ENCODE data around the gene IKZF1.
A peak's percentile ranks its signal among the peaks of the same experiment; 100 is the strongest.
"Not testable (repeated sequence)": the region's sequence is repeated elsewhere in the genome, so short reads cannot be mapped to it uniquely, and the experiment has no call there.

The IKZF1 gene

DNA sequence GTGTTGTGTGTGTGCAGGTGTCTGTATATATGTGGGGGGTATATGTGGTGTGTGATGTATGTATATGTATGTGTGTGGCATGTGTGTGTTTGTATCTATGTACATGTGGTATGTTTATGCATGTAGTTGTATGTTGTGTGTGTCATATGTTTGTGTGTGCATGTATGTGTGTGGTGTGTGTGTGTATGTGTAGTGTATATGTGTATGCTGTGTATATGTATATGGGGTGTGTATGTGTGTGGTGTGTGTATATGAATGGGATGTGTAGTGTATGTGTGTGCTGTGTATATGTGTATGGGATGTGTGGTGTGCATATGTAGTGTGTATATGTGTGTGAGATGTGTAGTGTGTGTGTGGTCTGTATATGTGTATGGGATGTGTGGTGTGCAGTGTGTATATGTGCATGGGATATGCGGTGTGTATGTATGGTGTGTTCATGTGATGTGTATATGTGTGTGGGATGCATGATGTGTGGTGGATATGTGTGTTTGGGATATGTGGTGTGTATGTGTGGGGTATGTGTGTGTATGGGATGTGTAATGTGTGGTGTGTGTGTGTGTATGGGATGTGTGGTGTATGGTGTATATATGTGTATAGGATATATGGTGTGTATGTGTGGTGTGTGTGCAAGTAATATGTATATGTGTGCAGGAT is 30.0 kb downstream of the IKZF1 start:
- DNase-seq (ENCODE audit: low read depth in 2 of 2), result no peak

DNA sequence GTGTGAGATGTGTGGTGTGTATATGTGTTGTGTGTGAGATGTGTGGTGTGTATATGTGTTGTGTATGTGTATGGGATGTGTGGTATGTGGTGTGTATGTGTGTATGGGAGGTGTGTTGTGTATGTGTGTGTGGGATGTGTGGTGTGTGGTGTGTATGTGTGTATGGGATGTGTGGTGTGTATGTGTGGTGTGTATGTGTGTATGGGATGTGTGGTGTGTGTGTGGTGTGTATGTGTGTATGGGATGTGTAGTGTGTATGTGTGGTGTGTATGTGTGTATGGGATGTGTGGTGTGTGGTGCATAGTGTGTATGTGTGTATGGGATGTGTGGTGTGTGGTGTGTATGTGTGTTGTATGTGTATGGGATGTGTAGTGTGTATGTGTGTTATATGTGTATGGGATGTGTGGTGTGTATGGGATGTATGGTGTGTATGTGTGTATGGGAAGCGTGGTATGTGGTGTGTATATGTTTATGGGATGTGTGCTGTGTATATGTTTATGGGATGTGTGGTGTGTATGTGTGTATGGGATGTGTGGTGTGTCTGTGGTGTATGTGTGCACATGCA is 30.8 kb downstream of the IKZF1 start:
- no peak for DNase-seq (ENCODE audit: low read depth in 2 of 2)

GRCh38 chr7:50335795-50336754 is 31.6 kb downstream of the IKZF1 start:
- peak; percentile 87 for DNase-seq (ENCODE audit: low read depth in 2 of 2)

GRCh38 chr7:50336894-50337703 is 32.6 kb downstream of the IKZF1 start:
- DNase-seq (ENCODE audit: low read depth in 2 of 2), result no peak

GRCh38 chr7:50339472-50339871 is 35.0 kb downstream of the IKZF1 start:
- not testable (repeated sequence) for DNase-seq (ENCODE audit: low read depth in 2 of 2)

- DNase-seq (ENCODE audit: low read depth in 2 of 2), result no peak
These were observed 35.5 kb downstream of the IKZF1 start for GRCh38 chr7:50339990-50340500.

DNA sequence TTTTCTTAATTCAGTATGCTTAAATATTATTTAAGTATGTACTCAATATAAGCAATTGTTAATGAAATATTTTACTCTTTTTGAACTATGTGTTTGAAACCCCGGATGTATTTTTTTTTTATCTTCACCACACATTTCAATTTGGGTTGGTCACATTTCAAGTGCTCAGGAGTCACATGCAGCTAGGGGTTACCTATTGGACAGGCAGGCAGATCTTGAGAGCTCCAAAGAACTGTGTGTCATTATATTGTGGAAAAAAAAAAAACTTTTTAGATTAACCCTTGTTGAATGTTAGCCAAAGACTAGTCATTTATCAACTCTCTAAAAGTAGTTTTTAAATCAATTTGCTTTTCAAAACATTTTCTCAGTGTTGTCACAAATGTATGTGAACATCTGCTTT is 37.2 kb downstream of the IKZF1 start:
- no peak for DNase-seq (ENCODE audit: low read depth in 2 of 2)

DNA sequence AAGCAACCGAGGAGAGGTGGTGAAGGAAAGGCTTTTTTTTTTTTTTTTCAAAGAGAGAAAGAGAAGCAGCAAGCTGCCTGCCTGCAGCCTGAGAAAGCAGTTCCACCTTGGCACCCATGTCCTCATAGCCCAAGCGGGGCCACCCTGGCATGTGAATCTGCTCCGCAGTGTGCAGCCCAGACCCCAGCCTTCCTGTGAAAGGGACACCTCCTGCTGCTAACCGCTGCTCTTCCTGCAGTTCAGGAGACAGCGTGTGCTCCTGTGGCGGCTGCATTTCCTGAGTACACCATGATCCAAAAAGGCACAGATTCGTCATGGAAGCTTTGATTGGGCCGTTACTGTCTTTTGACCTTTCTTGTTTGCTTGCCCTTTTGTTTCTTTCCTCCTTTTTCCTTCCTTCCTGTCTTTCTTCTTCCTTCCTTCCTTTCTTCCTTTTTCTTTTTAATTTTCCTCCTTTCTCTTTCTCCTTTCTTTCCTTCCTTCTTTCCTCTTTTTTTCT is 38.1 kb downstream of the IKZF1 start:
- no peak for DNase-seq (ENCODE audit: low read depth in 2 of 2)

- DNase-seq (ENCODE audit: low read depth in 2 of 2), result no peak
These were observed 42.3 kb downstream of the IKZF1 start for GRCh38 chr7:50346545-50347497.

- no peak for DNase-seq (ENCODE audit: low read depth in 2 of 2)
These were observed 43.2 kb downstream of the IKZF1 start for GRCh38 chr7:50347693-50348092.

GRCh38 chr7:50348469-50349162 is 44.1 kb downstream of the IKZF1 start:
- DNase-seq (ENCODE audit: low read depth in 2 of 2), result no peak

DNA sequence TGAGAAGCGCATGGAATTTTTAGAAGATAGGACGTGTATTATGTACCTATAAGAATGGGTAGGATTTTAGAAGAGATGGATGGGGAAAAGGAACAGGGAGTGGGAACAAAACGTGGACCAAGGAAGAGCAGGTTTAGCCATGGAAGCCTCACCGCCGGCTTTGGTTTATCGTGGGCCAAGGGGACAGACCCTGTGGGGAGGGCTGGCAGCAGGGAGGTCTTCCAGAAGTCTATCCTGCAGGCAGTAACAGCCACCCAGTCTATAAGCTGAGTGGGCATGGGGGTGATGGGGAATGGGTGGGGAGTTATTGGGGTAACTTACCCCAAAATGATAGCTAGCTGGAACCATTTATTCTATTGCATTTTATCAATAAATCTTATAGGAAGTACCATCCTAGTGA is 44.9 kb downstream of the IKZF1 start:
- DNase-seq (ENCODE audit: low read depth in 2 of 2), result no peak

DNA sequence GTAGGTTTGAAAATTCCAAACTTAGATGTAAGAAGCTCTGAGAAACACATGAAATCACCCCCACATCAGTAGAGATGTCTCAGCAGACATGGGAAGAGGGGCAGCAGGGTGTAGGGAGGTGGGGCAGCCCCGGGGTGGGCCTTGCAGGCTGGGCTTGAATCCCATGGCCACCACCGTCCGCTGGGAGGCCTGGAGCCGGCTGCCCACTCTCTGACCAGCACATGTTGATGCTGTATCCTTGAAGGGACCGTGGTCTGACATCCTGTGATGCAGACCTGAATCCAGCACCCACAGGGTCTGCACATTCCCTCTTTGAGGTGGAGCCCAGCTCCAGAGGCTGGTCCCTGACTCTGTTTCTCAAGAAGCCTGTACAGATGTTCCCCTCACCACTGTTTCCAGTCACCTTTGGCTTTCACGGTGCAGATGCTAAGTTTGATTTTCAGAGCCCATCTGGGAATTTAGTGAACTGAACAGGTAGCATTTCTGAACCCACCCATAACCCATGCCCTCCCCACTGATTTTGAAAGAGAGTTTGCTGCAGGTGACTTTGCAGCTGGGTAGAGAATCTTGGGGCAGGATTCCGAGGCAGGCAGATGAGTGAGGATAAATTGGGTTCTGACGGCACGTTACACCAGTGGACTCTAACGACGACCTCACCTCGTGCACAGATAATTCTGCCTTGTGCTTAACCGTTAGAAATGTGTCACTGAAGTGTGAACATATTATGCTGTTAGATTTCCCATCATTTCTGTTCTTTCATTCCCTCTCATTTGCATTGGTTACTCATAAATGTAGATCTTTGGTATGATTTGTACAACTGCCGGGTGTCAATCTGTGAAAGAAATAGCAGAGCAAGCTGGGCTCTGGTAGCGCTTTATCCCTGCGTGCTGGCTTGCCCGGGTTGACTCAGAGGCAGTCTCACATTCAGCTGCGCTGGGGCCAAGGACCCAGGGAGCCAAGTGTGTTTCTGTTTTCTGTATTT is 45.7 kb downstream of the IKZF1 start:
- peak; percentile 74 to 84 for DNase-seq (ENCODE audit: low read depth in 2 of 2)

GRCh38 chr7:50351267-50351666 is 46.8 kb downstream of the IKZF1 start:
- no peak for DNase-seq (ENCODE audit: low read depth in 2 of 2)

GRCh38 chr7:50352282-50352681 is 47.8 kb downstream of the IKZF1 start:
- DNase-seq (ENCODE audit: low read depth in 2 of 2), result no peak

- DNase-seq (ENCODE audit: low read depth in 2 of 2), result no peak
These were observed 48.2 kb downstream of the IKZF1 start for GRCh38 chr7:50352751-50353150.

- no peak for DNase-seq (ENCODE audit: low read depth in 2 of 2)
These were observed 48.7 kb downstream of the IKZF1 start for GRCh38 chr7:50353201-50353600.

DNA sequence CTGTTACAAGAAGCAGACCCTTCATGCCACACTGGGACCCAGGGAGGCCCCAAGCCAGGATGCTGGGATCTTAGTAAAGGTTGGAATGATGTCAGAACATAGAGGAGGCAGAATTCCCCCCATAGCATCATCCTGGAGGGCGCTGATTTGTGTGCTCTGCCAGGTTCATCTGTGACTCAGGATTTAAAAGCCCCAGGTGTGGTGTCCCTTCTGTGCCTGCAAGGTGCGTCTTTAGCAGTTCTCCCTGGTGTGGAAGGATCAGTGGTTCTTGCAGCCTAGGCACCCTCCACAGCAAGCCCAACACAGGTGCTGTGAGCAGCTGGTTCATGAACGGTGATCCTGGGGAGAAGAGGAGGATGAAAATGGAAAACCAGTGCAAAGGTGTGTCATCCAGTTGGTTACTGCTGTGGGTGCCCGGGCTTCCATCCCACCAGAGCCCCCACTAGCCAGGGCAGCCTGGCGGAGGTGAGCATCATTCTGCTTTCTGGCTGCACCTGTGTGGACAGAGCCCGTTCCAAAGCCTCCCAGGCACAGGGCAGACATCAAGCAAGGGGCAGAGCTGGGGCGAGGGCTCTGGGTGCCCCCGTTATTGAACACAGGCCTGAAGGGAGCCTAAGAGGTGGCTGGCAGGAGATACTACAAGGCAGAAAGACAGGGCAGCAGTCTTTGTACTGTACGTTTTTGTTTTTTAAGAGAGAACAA is 49.5 kb downstream of the IKZF1 start:
- DNase-seq (ENCODE audit: low read depth in 2 of 2), result no peak

Measured in stimulated activated CD8-positive, alpha-beta memory T cell treated with anti-CD3 and anti-CD28 coated beads, Interleukin-15, amount 100 ng/mL, for 48 hours (primary cell).